Endothelial cell of umbilical vein (primary cell): Measurements from ENCODE around the gene RALGPS1. TPM values are rescaled to one million over a fixed set of nuclear protein-coding genes. Genes with fewer than 3 reads are reported as not detected.

Experiments used
- BruUV-seq: library from RNA; stranded (reverse); fragments of 400-500 nt; replicated peaks from 2 replicates; lab custom pipeline; 2021; lab: Mats Ljungman, UMichigan
- CTCF ChIA-PET: fragments of 300-600, 350-600 bp; sonication (Branson Sonifier 250); formaldehyde crosslinking; loops from one replicate; lab custom pipeline; 2021; ENCODE audit warnings: antibody characterized with exemption, inconsistent platforms; lab: Charles Lee
- POLR2A ChIA-PET: fragments of 300-600, 350-600 bp; sonication (Branson Sonifier 250); formaldehyde crosslinking; loops from one replicate; lab custom pipeline; 2021; ENCODE audit warnings: antibody characterized with exemption, inconsistent platforms; lab: Charles Lee
- DNase-seq: peaks from one replicate; pipeline ENCODE4 v3.0.0-alpha.2; 2011; ENCODE audit warnings: low read depth, low spot score
- FAIRE-seq: peaks from 2 replicates; lab custom pipeline; 2011; peaks lifted over from hg19 to GRCh38; lab: Jason Lieb, UNC
- H2AFZ ChIP-seq: 2 replicates; pipeline ENCODE4 v1.6.0; 2012; ENCODE audit warnings: low read depth, low read length, control low read depth, inconsistent platforms
- H3K27ac ChIP-seq: 2 replicates; pipeline ENCODE4 v1.5.1; 2011; ENCODE audit warnings: low read depth, mild to moderate bottlenecking, control low read depth, low read length, moderate library complexity; ENCODE audit not compliant: insufficient read depth
- H3K27me3 ChIP-seq, 2 experiments: 2 replicates each; pipeline versions ENCODE4 v1.6.0 to v1.6.1; 2011; ENCODE audit warnings: low read length in 2 of 2, mixed read lengths in 1 of 2; ENCODE audit not compliant: control insufficient read depth in 2 of 2, insufficient read depth in 2 of 2
- H3K36me3 ChIP-seq, 2 experiments: 2 replicates in 1 of 2; 3 replicates in 1 of 2; pipeline ENCODE4 v1.5.1; 2011; ENCODE audit warnings: low read length in 2 of 2, mild to moderate bottlenecking in 1 of 2, moderate library complexity in 1 of 2; ENCODE audit not compliant: control insufficient read depth in 2 of 2, insufficient read depth in 2 of 2; ENCODE audit errors: extremely low read depth in 1 of 2
- H3K4me1 ChIP-seq: 3 replicates; pipeline ENCODE4 v1.5.1; 2011; ENCODE audit warnings: mild to moderate bottlenecking, low read length; ENCODE audit not compliant: control insufficient read depth, insufficient read depth; ENCODE audit errors: extremely low read depth
- H3K4me2 ChIP-seq: 2 replicates; pipeline ENCODE4 v1.6.1; 2011; ENCODE audit warnings: low read length, control low read depth, mixed read lengths; ENCODE audit not compliant: insufficient read depth
- H3K4me3 ChIP-seq, 3 experiments: fragments of 200-600 bp in 1 of 3; sonication (generic), shearing (Covaris generic) in 1 of 3; replicated peaks in 1 of 3; 2 replicates each; pipeline ENCODE4 v1.5.1; 2011 to 2016; ENCODE audit warnings: control low read depth in 3 of 3, low read length in 3 of 3, mild to moderate bottlenecking in 2 of 3, inconsistent platforms in 1 of 3, low read depth in 1 of 3, moderate library complexity in 1 of 3; ENCODE audit not compliant: insufficient read depth in 1 of 3
- H3K79me2 ChIP-seq: 2 replicates; pipeline ENCODE4 v1.6.0; 2012; ENCODE audit warnings: low read length, inconsistent platforms; ENCODE audit not compliant: control insufficient read depth, insufficient read depth
- H3K9ac ChIP-seq: replicated peaks from 2 replicates; pipeline ENCODE3; 2011; ENCODE audit warnings: low read length, control low read depth; ENCODE audit not compliant: insufficient read depth; ENCODE audit errors: extremely low read depth
- H3K9me1 ChIP-seq: replicated peaks from 3 replicates; pipeline ENCODE4 v1.6.0; 2011; ENCODE audit warnings: mild to moderate bottlenecking, low read length; ENCODE audit not compliant: control insufficient read depth, insufficient read depth; ENCODE audit errors: extremely low read depth
- H3K9me3 ChIP-seq: replicated peaks from 2 replicates; pipeline ENCODE4 v1.5.1; 2012; ENCODE audit warnings: low read length, inconsistent platforms; ENCODE audit not compliant: control insufficient read depth, insufficient read depth
- H4K20me1 ChIP-seq: replicated peaks from 2 replicates; pipeline ENCODE3; 2011; ENCODE audit warnings: mild to moderate bottlenecking, low read length; ENCODE audit not compliant: control insufficient read depth, insufficient read depth; ENCODE audit errors: extremely low read depth
- CTCF ChIP-seq, 2 donors: IDR thresholded peaks; 1 replicate in 1 of 2; 2 replicates in 1 of 2; pipeline ENCODE4 v1.5.1; 2011; ENCODE audit warnings: low read length in 2 of 2, mild to moderate bottlenecking in 2 of 2, moderate library complexity in 2 of 2, control low read depth in 1 of 2, inconsistent platforms in 1 of 2, low read depth in 1 of 2; ENCODE audit not compliant: insufficient read depth in 1 of 2; ENCODE audit errors: extremely low read depth in 1 of 2
- EZH2 ChIP-seq: IDR thresholded peaks from 2 replicates; pipeline ENCODE4 v1.6.1; 2012; ENCODE audit warnings: borderline replicate concordance, low read depth, mild to moderate bottlenecking, moderate library complexity, low read length, inconsistent platforms; ENCODE audit not compliant: severe bottlenecking
- FOS ChIP-seq: IDR thresholded peaks from 2 replicates; pipeline ENCODE4 v1.6.1; 2011; ENCODE audit warnings: mild to moderate bottlenecking, low read length, moderate library complexity, borderline replicate concordance; ENCODE audit not compliant: insufficient read depth
- GATA2 ChIP-seq: IDR thresholded peaks from 2 replicates; pipeline ENCODE4 v1.7.0; 2011; ENCODE audit warnings: low read depth, mild to moderate bottlenecking, moderate library complexity, mixed read lengths, low read length; ENCODE audit not compliant: insufficient read length, insufficient read depth
- JUN ChIP-seq: IDR thresholded peaks from 2 replicates; pipeline ENCODE4 v1.6.1; 2011; ENCODE audit warnings: borderline replicate concordance, low read depth; ENCODE audit not compliant: insufficient read length, insufficient read depth
- MAX ChIP-seq: IDR thresholded peaks from 2 replicates; pipeline ENCODE4 v1.6.1; 2011; ENCODE audit not compliant: insufficient read depth, insufficient read length
- MYC ChIP-seq: IDR thresholded peaks from one replicate; pipeline ENCODE4 v1.6.1; 2011; ENCODE audit warnings: mild to moderate bottlenecking, low read depth, low read length
- POLR2A ChIP-seq: IDR thresholded peaks from 2 replicates; pipeline ENCODE4 v1.6.1; 2012; ENCODE audit warnings: low read depth, mild to moderate bottlenecking, control low read depth, low read length
- POLR2AphosphoS5 ChIP-seq: IDR thresholded peaks from 2 replicates; pipeline ENCODE4 v1.6.1; 2012; ENCODE audit warnings: low read depth, mild to moderate bottlenecking, control low read depth, low read length, moderate library complexity; ENCODE audit not compliant: insufficient read depth
- dilution Hi-C: fragments of 300-500 bp; cut with MboI; formaldehyde crosslinking; loops from one replicate; pipeline ENCODE4 v1.15.0; 2019; ENCODE audit warnings: low sequenced_read_pairs; ENCODE audit not compliant: extremely low pct_ligation_motif_present
- intact Hi-C: fragments of 100-400 bp; cut with micrococcal nuclease; formaldehyde crosslinking; loops from one replicate; pipeline ENCODE4 v1.10.0; 2022
- polyA plus RNA-seq, 4 experiments: library from polyadenylated mRNA; depleted of rRNA in 3 of 4; stranded (reverse) in 3 of 4; unstranded in 1 of 4; fragments of >200 nt; gene quantifications; 2 replicates each; pipeline versions ENCODE4 v1.2.1 to v1.2.3, GENCODE V29; 2011 to 2012; ENCODE audit warnings: missing spikeins in 1 of 4
- total RNA-seq: library from RNA; stranded (reverse); gene quantifications from 2 replicates; pipeline ENCODE4 v1.2.3, GENCODE V29; 2021

Gene RALGPS1
- total and polyA plus RNA-seq, 2 donors (not counting 3 experiments of a cell fraction or from before 2014, with no cell fraction given) = 3.8 to 5.5 TPM

GRCh38 chr9:127253446-127253845, 338.9 kb downstream of the RALGPS1 start:
- intact Hi-C loops (no loop called here), dilution Hi-C loops (no loop called here)
- Histone ChIP-seq H3K36me3 (no peaks in the 10 kb centered on the region), H3K9ac (no peak overlapping the region), H3K9me3 (no peaks in the 10 kb centered on the region), H3K79me2 (no peaks in the 10 kb centered on the region), H4K20me1 (no peaks in the 10 kb centered on the region), H3K27me3 (no peaks in the 10 kb centered on the region), H3K4me3 (no peak overlapping the region), H3K4me1 (no peaks in the 10 kb centered on the region), H3K27ac (no peak overlapping the region), H3K4me2 (no peak overlapping the region), H2AFZ (no peak overlapping the region), H3K9me1 (no peaks in the 10 kb centered on the region)
- ChIA-PET CTCF (interaction anchor here (1.0 kb wide), 1 partner anchor 9 kb away, joined by 3 read pairs; no protein-coding TSS in a partner anchor), POLR2A (no interaction called here)
- TF ChIP-seq POLR2A (no peak), FOS (no peak), POLR2AphosphoS5 (no peak), MAX (no peak), JUN (no peak), GATA2 (no peak), EZH2 (no peak), CTCF (IDR thresholded peaks at IDR 0.05; ENCODE audit: extremely low read depth in 1 of 2, insufficient read depth in 1 of 2, low read depth in 1 of 2, low read length in 2 of 2) (no peak), MYC (no peak)
- FAIRE-seq (no peak), DNase-seq (no peak)
- no TSS peak for BruUV-seq
